ENCODE measurements around the gene ECHDC3.
A peak's percentile ranks its signal among the peaks of the same experiment; 100 is the strongest.
"Not testable (repeated sequence)": the region's sequence is repeated elsewhere in the genome, so short reads cannot be mapped to it uniquely, and the experiment has no call there.

The ECHDC3 gene

DNA sequence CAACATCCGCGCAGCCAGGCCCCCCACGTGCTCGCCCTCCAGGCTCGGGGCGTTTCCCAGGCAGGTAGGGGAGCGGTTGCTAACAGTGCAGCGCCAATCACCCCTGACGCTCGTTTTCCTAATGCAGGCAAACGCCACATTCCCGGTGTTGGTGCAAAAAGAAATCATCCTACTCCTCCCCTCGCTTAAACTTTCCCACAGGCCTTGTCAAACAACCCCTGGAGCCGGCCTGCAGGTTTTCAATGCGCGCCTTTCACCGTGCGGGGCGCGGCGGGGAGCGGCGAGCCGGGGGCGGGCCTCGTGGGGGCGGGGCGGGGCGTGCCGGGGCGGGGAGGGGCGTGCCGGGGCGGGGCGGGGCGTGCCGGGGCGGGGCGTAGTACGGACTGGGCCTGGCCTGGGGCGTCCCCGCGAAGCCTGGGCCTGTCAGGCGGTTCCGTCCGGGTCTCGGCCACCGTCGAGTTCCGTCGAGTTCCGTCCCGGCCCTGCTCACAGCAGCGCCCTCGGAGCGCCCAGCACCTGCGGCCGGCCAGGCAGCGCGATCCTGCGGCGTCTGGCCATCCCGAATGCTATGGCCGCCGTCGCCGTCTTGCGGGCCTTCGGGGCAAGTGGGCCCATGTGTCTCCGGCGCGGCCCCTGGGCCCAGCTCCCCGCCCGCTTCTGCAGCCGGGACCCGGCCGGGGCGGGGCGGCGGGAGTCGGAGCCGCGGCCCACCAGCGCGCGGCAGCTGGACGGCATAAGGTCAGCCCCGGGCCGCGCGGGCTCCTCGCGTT lies at the start of gene ECHDC3:
Gene ECHDC3 (plus strand): TSS at position 374 of the 770 bp plus-strand sequence. CDS start 195 bp downstream, at position 569.
- DNase-seq (ENCODE audit: low read depth in 1 of 2, low spot score in 1 of 2) = peak in 1 of 2 donors; percentile 48

GRCh38 chr10:11693376-11693775 lies 48.8 kb upstream of the ECHDC3 start:
- DNase-seq (ENCODE audit: low read depth in 1 of 2, low spot score in 1 of 2) = no peak

DNA sequence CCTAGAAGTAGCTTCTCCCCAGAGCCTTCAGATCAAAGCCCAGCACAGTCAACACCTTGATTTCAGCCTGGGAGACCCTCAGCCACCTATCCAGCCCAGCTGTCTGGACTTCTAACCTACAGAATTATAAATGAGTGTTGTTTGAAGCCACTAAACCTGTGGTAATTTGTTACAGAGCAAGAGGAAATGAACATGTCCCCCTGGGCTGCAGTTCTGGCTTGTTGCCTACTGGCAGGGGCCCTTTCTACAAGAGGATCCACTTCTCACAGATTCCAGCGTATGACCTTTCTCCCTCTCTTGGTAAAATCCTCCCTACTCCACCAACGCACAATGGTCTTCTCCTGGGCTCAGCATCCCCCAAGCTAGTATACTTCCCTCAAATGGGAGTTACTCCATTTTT lies 46.4 kb upstream of the ECHDC3 start:
- DNase-seq (ENCODE audit: low read depth in 1 of 2, low spot score in 1 of 2) = no peak

GRCh38 chr10:11697718-11698527 lies 44.3 kb upstream of the ECHDC3 start:
- DNase-seq (ENCODE audit: low read depth in 1 of 2, low spot score in 1 of 2) = no peak

DNA sequence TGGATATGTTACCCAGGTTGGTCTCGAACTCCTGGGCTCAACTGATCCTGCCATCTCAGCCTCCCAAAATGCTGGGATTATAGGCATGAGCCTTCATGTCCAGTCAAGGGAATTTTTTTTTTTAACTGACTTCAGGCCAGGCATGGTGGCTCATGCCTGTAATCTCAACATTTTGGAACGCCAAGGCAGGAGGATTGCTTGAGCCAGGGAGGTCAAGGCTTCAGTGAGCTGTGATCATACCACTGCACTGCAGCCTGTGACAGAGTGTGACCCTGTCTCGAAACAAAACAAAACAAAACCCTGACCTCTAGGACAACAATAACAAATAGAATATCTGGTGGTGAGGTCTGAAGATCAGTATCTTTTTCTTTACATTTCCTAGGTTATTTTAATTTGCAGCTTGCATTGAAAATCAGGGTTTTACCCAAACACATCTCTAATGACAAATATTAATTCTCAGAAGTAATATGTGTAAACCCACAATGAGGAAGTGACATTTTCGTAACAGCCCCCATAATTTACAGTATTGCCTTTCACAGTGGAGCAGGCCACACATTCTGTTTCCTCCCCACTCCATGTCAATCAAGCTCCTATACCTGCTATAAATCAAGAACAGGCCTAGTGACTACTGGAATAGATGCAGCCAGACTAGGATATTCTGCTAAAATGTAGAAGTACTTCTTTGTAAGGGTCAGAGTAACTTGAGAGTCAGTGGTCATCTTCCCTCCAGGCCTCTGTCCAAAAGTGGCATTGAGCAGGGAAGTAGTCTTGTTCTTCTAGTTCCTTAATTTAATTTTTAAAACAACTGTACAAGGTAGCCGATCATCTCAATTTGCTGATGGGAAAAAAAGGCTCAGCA lies 43.3 kb upstream of the ECHDC3 start:
- no peak for DNase-seq (ENCODE audit: low read depth in 1 of 2, low spot score in 1 of 2)

- no peak for DNase-seq (ENCODE audit: low read depth in 1 of 2, low spot score in 1 of 2)
Observed at GRCh38 chr10:11699550-11700097, 42.6 kb upstream of the ECHDC3 start.

DNA sequence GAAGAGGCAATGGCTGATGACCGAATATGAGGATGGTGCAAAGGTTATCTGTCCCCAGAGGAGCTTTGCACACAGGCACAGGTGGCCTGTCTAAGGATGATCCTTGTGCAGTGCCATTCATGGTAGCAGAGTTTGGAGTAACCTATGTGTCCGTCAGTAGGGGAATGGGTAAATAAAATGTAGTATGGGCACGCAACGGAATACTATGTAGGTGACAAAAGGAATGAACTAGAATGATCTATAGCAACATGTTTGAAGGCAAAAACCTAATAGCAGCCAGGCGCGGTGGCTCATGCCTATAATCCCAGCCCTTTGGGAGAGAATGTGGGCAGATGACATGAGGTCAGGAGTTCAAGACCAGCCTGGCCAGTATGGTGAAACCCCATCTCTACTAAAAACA lies 41.6 kb upstream of the ECHDC3 start:
- DNase-seq (ENCODE audit: low read depth in 1 of 2, low spot score in 1 of 2) = no peak

DNA sequence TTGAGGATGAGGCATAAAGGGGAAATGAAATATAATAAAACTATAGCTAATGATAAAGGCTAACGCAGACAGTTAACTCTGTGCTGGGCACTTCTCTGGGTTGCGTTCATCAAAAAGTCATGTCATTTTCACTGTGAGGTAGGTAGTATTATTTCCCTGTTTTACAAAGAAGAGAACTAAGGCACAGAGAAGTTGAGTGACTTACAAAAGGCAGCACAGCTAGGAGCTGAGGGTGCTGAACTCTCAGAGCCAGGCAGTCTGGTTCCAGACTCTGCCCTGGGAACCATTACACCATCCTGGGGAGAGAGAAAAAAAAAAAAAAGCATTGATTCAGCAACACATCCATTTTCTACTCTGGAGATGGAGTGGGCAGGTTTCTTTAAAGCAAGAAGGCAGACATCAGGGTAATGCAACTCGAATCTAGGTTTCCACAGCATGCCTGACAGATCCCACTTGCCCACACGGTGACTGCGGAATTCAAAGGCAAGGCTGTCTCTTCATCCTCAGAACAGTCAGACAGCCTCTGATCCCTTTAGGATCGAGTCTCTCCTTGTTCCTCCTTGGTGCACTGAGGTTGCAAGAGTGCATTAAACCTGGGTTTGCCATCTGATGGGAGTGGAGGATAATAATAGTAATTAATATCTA lies 40.6 kb upstream of the ECHDC3 start:
- DNase-seq (ENCODE audit: low read depth in 1 of 2, low spot score in 1 of 2) = no peak

DNA sequence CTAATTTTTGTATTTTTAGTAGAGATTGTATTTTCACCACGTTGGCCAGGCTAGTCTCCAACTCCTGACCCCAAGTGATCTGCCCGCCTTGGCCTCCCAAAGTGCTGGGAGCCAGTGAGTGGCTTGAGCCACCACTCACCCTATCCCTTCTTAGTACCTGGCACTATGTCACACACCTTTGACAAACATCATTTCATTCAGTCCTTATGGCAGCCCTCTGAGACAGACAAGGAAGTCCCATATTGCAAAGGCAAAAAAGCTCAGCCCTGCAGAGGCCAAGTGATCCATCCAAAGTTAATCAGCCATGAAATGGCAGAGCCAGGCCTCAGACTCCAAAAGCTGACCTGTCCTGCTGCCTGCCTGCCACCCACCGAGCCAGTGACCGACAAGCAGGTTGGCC lies 39.9 kb upstream of the ECHDC3 start:
- no peak for DNase-seq (ENCODE audit: low read depth in 1 of 2, low spot score in 1 of 2)

- no peak for DNase-seq (ENCODE audit: low read depth in 1 of 2, low spot score in 1 of 2)
Observed at GRCh38 chr10:11704092-11704491, 38.1 kb upstream of the ECHDC3 start.

- no peak for DNase-seq (ENCODE audit: low read depth in 1 of 2, low spot score in 1 of 2)
Observed at GRCh38 chr10:11705722-11706121, 36.5 kb upstream of the ECHDC3 start.

- no peak for DNase-seq (ENCODE audit: low read depth in 1 of 2, low spot score in 1 of 2)
Observed at GRCh38 chr10:11706895-11707567, 35.2 kb upstream of the ECHDC3 start.

GRCh38 chr10:11707624-11708350 lies 34.4 kb upstream of the ECHDC3 start:
- no peak for DNase-seq (ENCODE audit: low read depth in 1 of 2, low spot score in 1 of 2)

DNA sequence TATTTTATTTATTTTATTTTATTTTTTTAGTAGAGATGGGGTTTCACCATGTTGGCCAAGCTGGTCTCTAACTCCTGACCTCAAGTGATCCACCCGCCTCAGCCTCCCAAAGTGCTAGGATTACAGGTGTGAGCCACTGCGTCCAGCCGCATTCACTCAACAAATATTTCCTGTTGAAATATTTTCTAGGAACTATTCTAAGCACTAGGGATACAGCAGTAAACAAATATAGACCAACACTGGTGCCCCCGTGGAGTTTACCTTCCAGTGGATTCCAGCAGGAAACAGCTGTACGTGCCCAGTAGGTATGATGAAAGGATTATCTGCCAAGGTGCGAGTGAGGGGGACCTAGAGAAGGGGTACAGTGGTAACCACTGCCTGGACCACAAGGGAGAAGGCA lies 33.4 kb upstream of the ECHDC3 start:
- DNase-seq (ENCODE audit: low read depth in 1 of 2, low spot score in 1 of 2) = not testable (repeated sequence)

DNA sequence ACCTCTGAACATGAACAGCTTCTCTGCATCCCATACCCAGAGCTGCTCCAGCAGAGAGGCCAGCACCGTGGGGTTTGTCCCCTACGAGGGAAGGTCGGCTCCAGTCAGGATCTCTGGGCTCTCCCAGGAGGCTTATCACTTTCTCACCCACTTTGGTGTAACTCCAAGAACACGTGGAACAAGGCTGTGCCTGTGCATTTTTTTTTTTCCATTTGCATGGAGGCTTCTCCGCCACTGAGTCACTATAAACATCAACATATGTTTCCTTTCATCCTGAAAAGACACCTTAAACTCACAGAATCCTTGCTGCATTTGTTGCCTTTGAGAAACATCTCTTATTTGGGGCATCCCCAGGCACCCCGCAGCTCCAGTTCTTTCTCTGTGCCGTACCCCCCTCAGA lies 29.4 kb upstream of the ECHDC3 start:
- DNase-seq (ENCODE audit: low read depth in 1 of 2, low spot score in 1 of 2) = no peak

- no peak for DNase-seq (ENCODE audit: low read depth in 1 of 2, low spot score in 1 of 2)
Observed at GRCh38 chr10:11713186-11713743, 28.9 kb upstream of the ECHDC3 start.

DNA sequence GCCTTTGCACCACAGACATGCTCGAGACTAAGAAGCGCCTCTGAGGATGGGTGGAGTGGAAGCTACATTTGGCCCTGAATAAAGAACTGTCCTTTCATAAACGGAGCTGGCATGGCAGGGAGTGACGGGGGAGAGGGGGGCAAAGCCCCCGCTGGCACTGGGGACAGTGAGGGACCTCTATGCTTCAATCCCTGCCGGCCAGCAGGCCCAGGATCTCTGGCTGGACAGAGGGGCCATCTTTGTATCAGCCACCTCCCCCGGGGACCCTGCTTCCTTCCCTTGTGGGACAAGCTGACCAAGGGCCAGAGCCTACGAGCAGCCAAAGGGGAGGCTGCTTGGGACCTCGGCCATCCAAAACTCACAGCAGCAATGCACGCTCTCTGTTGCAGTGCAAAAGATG lies 28.2 kb upstream of the ECHDC3 start:
- no peak for DNase-seq (ENCODE audit: low read depth in 1 of 2, low spot score in 1 of 2)

DNA sequence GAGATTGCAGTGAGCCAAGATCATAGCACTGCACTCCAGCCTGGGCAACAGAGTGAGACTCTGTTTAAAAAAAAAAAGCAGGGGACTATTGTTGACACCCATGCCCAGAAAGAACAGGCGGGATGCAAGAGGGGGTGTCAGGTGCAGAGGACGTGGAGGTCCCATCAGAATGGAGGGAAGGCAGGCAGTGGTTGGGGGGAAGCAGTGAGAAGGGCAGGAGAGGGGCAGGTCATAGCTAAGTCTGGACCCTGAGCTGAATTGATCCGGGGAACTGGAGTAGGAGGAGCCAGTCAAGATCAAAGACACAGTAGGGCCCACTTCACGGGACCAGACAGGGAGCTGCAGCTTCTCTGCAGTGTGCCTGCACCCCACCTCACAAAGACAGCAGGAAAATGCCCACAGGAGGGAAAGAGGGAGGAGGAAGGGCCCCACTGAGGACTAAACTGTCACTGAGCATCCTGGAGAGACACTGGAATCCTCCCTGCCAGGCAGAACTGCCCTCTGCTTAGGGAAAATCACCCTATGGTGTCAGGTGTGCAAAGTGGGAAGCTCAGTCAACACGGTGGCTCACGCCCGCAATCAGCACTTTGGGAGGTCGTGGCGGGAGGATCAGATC lies 27.3 kb upstream of the ECHDC3 start:
- DNase-seq (ENCODE audit: low read depth in 1 of 2, low spot score in 1 of 2) = no peak
